IMR-90 (cell line): ENCODE results near the gene NKX1-1. TPM values are rescaled to one million over a fixed set of nuclear protein-coding genes. Genes with fewer than 3 reads are reported as not detected.

ENCODE experiments used
- ATAC-seq: fragments of 200-7000 bp; cut with Tn5 transposase; 2 replicates; pipeline ENCODE4 v1.9.1; 2020; ENCODE audit warnings: low read depth, mild to moderate bottlenecking, moderate library complexity
- BruUV-seq: library from RNA; stranded (reverse); fragments of 400-500 nt; replicated peaks from 2 replicates; lab custom pipeline; 2021; lab: Mats Ljungman, UMichigan
- CTCF ChIA-PET: fragments of 300-600 bp; formaldehyde crosslinking; extraction: SDS; loops from one replicate; lab custom pipeline; 2021; ENCODE audit warnings: antibody characterized with exemption; lab: Yijun Ruan, JAX
- POLR2A ChIA-PET: fragments of 300-600 bp; sonication (Branson Sonifier 250); formaldehyde crosslinking; loops from one replicate; lab custom pipeline; 2022; ENCODE audit warnings: antibody characterized with exemption; ENCODE audit not compliant: unreplicated experiment; lab: Charles Lee
- DNase-seq: peaks from one replicate; pipeline ENCODE4 v3.0.0; 2013
- H2AFZ ChIP-seq: replicated peaks from 2 replicates; pipeline ENCODE3; 2013; ENCODE audit warnings: low read length, mild to moderate bottlenecking; ENCODE audit not compliant: poor library complexity
- H2AK5ac ChIP-seq: 2 replicates; pipeline ENCODE4 v1.6.1; 2013; ENCODE audit warnings: low read depth, low read length, inconsistent platforms
- H2AK9ac ChIP-seq: replicated peaks from 2 replicates; pipeline ENCODE3; 2013; ENCODE audit warnings: mild to moderate bottlenecking, low read depth, low read length, moderate library complexity; ENCODE audit not compliant: poor library complexity
- H2BK120ac ChIP-seq: 2 replicates; pipeline ENCODE4 v1.6.1; 2013; ENCODE audit warnings: low read depth, low read length, inconsistent platforms
- H2BK15ac ChIP-seq: 3 replicates; pipeline ENCODE4 v1.6.1; 2013; ENCODE audit warnings: low read depth, low read length, inconsistent platforms
- H2BK20ac ChIP-seq: 2 replicates; pipeline ENCODE4 v1.6.1; 2013; ENCODE audit warnings: low read depth, mild to moderate bottlenecking, inconsistent platforms, low read length, moderate library complexity
- H2BK5ac ChIP-seq: 2 replicates; pipeline ENCODE4 v1.6.1; 2013; ENCODE audit warnings: mild to moderate bottlenecking, low read depth, low read length, inconsistent platforms; ENCODE audit not compliant: poor library complexity, severe bottlenecking
- H3K14ac ChIP-seq: replicated peaks from 2 replicates; pipeline ENCODE4 v1.6.1; 2013; ENCODE audit warnings: low read depth, low read length, inconsistent platforms
- H3K18ac ChIP-seq: 2 replicates; pipeline ENCODE4 v1.6.1; 2013; ENCODE audit warnings: low read depth, low read length, control low read depth
- H3K23ac ChIP-seq: 2 replicates; pipeline ENCODE4 v1.6.1; 2013; ENCODE audit warnings: low read depth, low read length, inconsistent platforms
- H3K27ac ChIP-seq: 2 replicates; pipeline ENCODE4 v1.5.1; 2013; ENCODE audit warnings: mild to moderate bottlenecking, control low read depth, low read length; ENCODE audit not compliant: insufficient read depth
- H3K27me3 ChIP-seq: 2 replicates; pipeline ENCODE4 v1.6.1; 2013; ENCODE audit warnings: low read length; ENCODE audit not compliant: control insufficient read depth, insufficient read depth
- H3K36me3 ChIP-seq: 2 replicates; pipeline ENCODE4 v1.6.1; 2013; ENCODE audit warnings: low read length, mixed read lengths; ENCODE audit not compliant: control insufficient read depth, insufficient read depth
- H3K4ac ChIP-seq: 2 replicates; pipeline ENCODE4 v1.6.1; 2013; ENCODE audit warnings: low read depth, low read length, inconsistent platforms
- H3K4me1 ChIP-seq: 2 replicates; pipeline ENCODE4 v1.6.1; 2013; ENCODE audit warnings: low read length, mixed read lengths; ENCODE audit not compliant: control insufficient read depth, insufficient read depth
- H3K4me2 ChIP-seq: 2 replicates; pipeline ENCODE4 v1.6.1; 2013; ENCODE audit warnings: low read depth, mild to moderate bottlenecking, control low read depth, low read length, moderate library complexity
- H3K4me3 ChIP-seq: 2 replicates; pipeline ENCODE4 v1.5.1; 2013; ENCODE audit warnings: low read depth, mild to moderate bottlenecking, control low read depth, low read length, moderate library complexity; ENCODE audit not compliant: insufficient read depth
- H3K56ac ChIP-seq: 2 replicates; pipeline ENCODE4 v1.6.1; 2013; ENCODE audit warnings: low read length, inconsistent platforms; ENCODE audit not compliant: insufficient read depth; ENCODE audit errors: extremely low read depth
- H3K79me1 ChIP-seq, 2 experiments: 2 replicates each; pipeline ENCODE4 v1.6.1; 2013; ENCODE audit warnings: low read length in 2 of 2, inconsistent platforms in 1 of 2, low read depth in 1 of 2
- H3K9ac ChIP-seq: 2 replicates; pipeline ENCODE4 v1.6.1; 2013; ENCODE audit warnings: low read depth, low read length, control low read depth
- H3K9me1 ChIP-seq: 2 replicates; pipeline ENCODE4 v1.6.1; 2013; ENCODE audit warnings: low read length, inconsistent platforms; ENCODE audit not compliant: insufficient read depth
- H3K9me3 ChIP-seq: 2 replicates; pipeline ENCODE4 v1.6.1; 2013; ENCODE audit warnings: low read length; ENCODE audit not compliant: control insufficient read depth, insufficient read depth
- H4K20me1 ChIP-seq: 2 replicates; pipeline ENCODE4 v1.6.1; 2013; ENCODE audit warnings: low read length, inconsistent platforms; ENCODE audit not compliant: insufficient read depth
- H4K5ac ChIP-seq: 2 replicates; pipeline ENCODE4 v1.6.1; 2013; ENCODE audit warnings: mild to moderate bottlenecking, low read depth, low read length, control low read depth
- H4K8ac ChIP-seq, 2 experiments: 2 replicates each; pipeline ENCODE4 v1.6.1; 2013; ENCODE audit warnings: low read depth in 2 of 2, low read length in 2 of 2, control low read depth in 1 of 2, inconsistent platforms in 1 of 2
- H4K91ac ChIP-seq: 2 replicates; pipeline ENCODE4 v1.6.1; 2013; ENCODE audit warnings: low read depth, low read length, inconsistent platforms; ENCODE audit not compliant: insufficient read depth
- CEBPB ChIP-seq: IDR thresholded peaks from 2 replicates; pipeline ENCODE4 v1.6.1; 2012; ENCODE audit warnings: low read depth, low read length, improper control_type of control experiment
- CHD1 ChIP-seq: IDR thresholded peaks from 2 replicates; pipeline ENCODE4 v1.6.1; 2012; ENCODE audit warnings: low read depth, low read length, improper control_type of control experiment
- MAZ ChIP-seq: IDR thresholded peaks from 2 replicates; pipeline ENCODE4 v1.6.1; 2012; ENCODE audit warnings: low read depth, mild to moderate bottlenecking, low read length, improper control_type of control experiment, moderate library complexity, borderline replicate concordance
- WGBS, 2 experiments: methylation state at CpG; one replicate each; pipeline versions ENCODE4 v1.1.5 to v1.1.7; 2013; ENCODE audit warnings: missing lambda C conversion rate in 2 of 2; ENCODE audit not compliant: insufficient read length in 1 of 2; ENCODE audit errors: extremely low coverage in 2 of 2; 5-methylcytosine and 5-hydroxymethylcytosine counted together
- dilution Hi-C: fragments of 300-500 bp; cut with HindIII; formaldehyde crosslinking; loops from one replicate; pipeline ENCODE4 v1.14.3; 2018; ENCODE audit warnings: low sequenced_read_pairs; ENCODE audit not compliant: unreplicated experiment
- in situ Hi-C: fragments of 300-500 bp; cut with MboI; formaldehyde crosslinking; loops from 3 replicates; pipeline ENCODE4 v1.14.3; 2019; ENCODE audit warnings: low sequenced_read_pairs, inconsistent platforms, mixed read lengths
- intact Hi-C: fragments of 100-400 bp; cut with micrococcal nuclease; formaldehyde crosslinking; loops from 2 replicates; pipeline ENCODE4 v1.10.0; 2022
- polyA plus RNA-seq, 3 experiments: library from polyadenylated mRNA; depleted of rRNA; stranded (reverse); fragments of >200 nt; gene quantifications; 2 replicates each; pipeline ENCODE4 v1.2.3, GENCODE V29; 2012; ENCODE audit warnings: low replicate concordance in 1 of 3
- total RNA-seq: library from RNA; depleted of rRNA; stranded (reverse); fragments of >200 nt; gene quantifications from 2 replicates; pipeline ENCODE4 v1.2.3, GENCODE V29; 2012

The NKX1-1 gene
- total and polyA plus RNA-seq, 2 of the 4 experiments (the other 2 are of a cell fraction) = not detected

DNA sequence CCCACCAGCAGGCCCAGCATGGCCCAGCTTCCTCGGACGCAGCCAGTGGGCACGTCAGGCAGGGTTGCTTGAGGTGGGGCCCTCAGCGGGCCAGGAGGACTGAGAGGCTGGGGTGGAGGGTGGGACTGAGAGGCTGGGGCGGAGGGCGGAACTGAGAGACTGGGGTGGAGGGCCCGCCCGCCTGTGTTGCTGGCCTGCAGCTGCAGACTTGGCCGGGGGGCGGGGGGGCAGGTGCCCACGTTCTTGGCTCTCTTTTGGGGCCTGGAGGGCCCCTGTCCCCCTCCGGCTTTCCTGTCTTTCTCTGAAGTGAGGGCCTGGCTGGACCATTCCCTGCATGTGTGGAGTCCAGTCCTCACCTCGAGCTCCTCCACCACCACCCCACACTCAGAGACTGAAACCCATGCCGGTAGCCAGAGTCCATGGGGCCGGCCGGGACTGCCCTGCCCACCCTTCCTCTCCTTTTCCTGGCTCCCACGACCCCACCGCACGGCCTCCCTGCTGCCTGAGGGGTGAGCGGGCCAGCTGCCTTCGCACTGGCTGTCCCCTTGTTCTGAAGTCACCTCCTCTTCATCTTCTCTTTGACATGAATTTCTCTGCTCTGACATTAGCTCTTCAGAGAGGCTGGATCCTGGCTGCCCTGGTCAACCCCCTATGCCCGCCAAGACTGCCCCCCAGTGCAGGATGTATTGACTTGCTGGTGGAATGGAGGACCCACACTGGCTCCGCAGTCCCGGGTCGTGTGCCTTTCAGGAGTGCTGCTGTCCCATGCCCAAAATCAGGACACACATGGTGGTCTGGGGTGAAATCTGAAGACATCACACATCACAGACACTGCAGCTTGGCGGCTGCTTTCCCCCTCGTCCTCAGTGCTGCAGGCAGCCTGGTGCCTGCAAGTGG, 10.1 kb upstream of the NKX1-1 start:
- Histone ChIP-seq H3K4me2 (no peak overlapping the region), H3K4me1 (no peaks in the 10 kb centered on the region), H4K8ac (no peak overlapping the region), H3K27me3 (peaks cover 51% of the 10 kb centered on the region), H2BK5ac (no peak overlapping the region), H3K36me3 (no peaks in the 10 kb centered on the region), H3K79me1 (no peaks in the 10 kb centered on the region), H2AFZ (no peak overlapping the region), H2BK20ac (no peak overlapping the region), H4K20me1 (no peaks in the 10 kb centered on the region), H3K23ac (no peak overlapping the region), H3K56ac (no peak overlapping the region), H4K5ac (no peak overlapping the region), H3K9ac (no peak overlapping the region), H4K91ac (no peak overlapping the region), H2AK5ac (no peak overlapping the region), H3K18ac (no peak overlapping the region), H2AK9ac (no peak overlapping the region), H2BK15ac (no peak overlapping the region), H3K27ac (no peak overlapping the region), H3K4ac (no peak overlapping the region), H2BK120ac (no peak overlapping the region), H3K9me3 (peaks cover 1% of the 10 kb centered on the region), H3K4me3 (no peak overlapping the region), H3K14ac (no peak overlapping the region), H3K9me1 (no peaks in the 10 kb centered on the region)
- WGBS, 2 experiments = 34% methylated on average over 7 of the region's 27 CpGs; no CpG with 5 or more reads in 1 of the 2 experiments
- DNase-seq (no peak), ATAC-seq (no peak)
- no TSS peak for BruUV-seq
- ChIA-PET POLR2A (no interaction called here), CTCF (no interaction called here)
- dilution Hi-C loops (no loop called here), in situ Hi-C loops (no loop called here), intact Hi-C loops (no loop called here)
- TF ChIP-seq CHD1 = no peak
- no peak for TF ChIP-seq MAZ
- no peak for TF ChIP-seq CEBPB
